Measurements from ENCODE around the gene TUBGCP2. TPM values are rescaled to one million over a fixed set of nuclear protein-coding genes. Genes with fewer than 3 reads are reported as not detected.
A peak's percentile ranks its signal among the peaks of the same experiment; 100 is the strongest.
"Not testable (repeated sequence)": the region's sequence is repeated elsewhere in the genome, so short reads cannot be mapped to it uniquely, and the experiment has no call there.

The TUBGCP2 gene
- total RNA-seq, 2 experiments from 2014 or later: 53.3 to 57.8 TPM

- H3K27ac Mint-ChIP-seq: no peak overlapping the region
- no peak for DNase-seq
- H3K9me3 Mint-ChIP-seq: no peaks in the 10 kb centered on the region
- peaks cover 84% of the 10 kb centered on the region for H3K27me3 Mint-ChIP-seq
- no peaks in the 10 kb centered on the region for H3K36me3 Mint-ChIP-seq
- H3K4me3 Mint-ChIP-seq: no peak overlapping the region
- H3K4me1 Mint-ChIP-seq: peaks cover 12% of the 10 kb centered on the region
Measured at GRCh38 chr10:133236401-133237240, 72.1 kb downstream of the TUBGCP2 start.

DNA sequence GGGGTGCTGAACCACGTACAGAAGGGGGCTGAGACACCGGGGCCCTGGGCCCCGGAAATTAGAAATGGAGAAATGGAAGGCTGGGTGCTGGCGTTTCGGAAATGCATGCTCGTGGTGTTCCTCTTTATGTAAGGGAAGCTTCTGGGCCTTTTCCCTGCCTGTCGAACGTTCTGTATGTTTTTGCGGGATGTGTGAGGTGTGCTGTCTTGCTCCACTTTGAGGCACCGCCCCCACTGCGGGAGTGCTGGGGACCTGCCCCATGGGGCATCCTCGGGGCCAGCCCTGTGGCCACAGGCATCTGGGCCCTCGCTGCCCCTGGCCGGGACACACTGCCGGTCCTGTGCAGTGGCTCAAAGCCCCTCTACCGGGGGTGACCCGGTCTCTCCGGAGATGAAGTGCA lies 72.7 kb downstream of the TUBGCP2 start:
- Mint-ChIP-seq H3K27ac (no peak overlapping the region), H3K4me1 (peaks cover 10% of the 10 kb centered on the region), H3K36me3 (no peaks in the 10 kb centered on the region), H3K27me3 (peaks cover 86% of the 10 kb centered on the region), H3K4me3 (peak overlapping the region; percentile 32), H3K9me3 (no peaks in the 10 kb centered on the region)
- DNase-seq: no peak

DNA sequence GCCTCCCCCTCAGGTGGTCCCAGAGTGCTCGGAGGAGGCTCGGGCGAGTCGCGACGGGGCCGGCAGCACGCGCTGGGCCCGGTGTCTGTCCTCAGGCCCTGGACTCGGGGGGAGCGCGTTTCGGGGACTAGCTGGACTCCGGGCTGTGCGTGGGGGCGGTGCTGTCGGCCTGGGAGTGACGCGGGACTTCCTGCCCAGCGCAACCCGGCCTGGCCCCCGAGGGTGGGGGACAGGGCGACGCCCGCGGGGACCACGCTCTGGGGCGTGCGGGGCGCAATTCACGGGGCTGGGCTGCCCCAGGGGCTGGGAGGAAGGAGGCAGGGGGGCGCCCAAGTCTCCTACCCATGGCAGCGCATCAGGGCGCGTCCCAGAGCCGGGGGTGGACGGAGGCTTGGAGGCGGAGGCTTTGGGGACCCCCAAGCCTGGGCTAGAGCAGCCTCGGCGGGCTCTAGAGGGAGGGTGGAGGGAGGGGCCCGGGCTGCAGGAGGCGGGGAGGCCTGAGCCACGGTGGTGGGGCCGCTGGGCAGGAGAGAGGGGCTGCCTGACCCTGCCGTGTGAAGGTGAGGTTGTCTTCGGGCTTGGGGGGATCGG lies 73.3 kb downstream of the TUBGCP2 start:
- Mint-ChIP-seq H3K27me3 (peaks cover 80% of the 10 kb centered on the region), H3K27ac (no peak overlapping the region)
- DNase-seq: no peak

GRCh38 chr10:133234796-133235195 lies 73.9 kb downstream of the TUBGCP2 start:
- not testable (repeated sequence) for H3K36me3 Mint-ChIP-seq, H3K27ac Mint-ChIP-seq, H3K9me3 Mint-ChIP-seq, DNase-seq, H3K4me1 Mint-ChIP-seq, H3K4me3 Mint-ChIP-seq
- peaks cover 74% of the 10 kb centered on the region for H3K27me3 Mint-ChIP-seq

More for the DNA sequence above, 73.3 kb downstream of the TUBGCP2 start:
- Mint-ChIP-seq H3K36me3 (no peaks in the 10 kb centered on the region), H3K9me3 (no peaks in the 10 kb centered on the region), H3K4me3 (peak overlapping the region; percentile 32), H3K4me1 (peaks cover 7% of the 10 kb centered on the region)

GRCh38 chr10:133231946-133232574 lies 76.6 kb downstream of the TUBGCP2 start:
- Mint-ChIP-seq H3K27ac (no peak overlapping the region), H3K4me3 (no peak overlapping the region), H3K27me3 (peaks cover 74% of the 10 kb centered on the region)

DNA sequence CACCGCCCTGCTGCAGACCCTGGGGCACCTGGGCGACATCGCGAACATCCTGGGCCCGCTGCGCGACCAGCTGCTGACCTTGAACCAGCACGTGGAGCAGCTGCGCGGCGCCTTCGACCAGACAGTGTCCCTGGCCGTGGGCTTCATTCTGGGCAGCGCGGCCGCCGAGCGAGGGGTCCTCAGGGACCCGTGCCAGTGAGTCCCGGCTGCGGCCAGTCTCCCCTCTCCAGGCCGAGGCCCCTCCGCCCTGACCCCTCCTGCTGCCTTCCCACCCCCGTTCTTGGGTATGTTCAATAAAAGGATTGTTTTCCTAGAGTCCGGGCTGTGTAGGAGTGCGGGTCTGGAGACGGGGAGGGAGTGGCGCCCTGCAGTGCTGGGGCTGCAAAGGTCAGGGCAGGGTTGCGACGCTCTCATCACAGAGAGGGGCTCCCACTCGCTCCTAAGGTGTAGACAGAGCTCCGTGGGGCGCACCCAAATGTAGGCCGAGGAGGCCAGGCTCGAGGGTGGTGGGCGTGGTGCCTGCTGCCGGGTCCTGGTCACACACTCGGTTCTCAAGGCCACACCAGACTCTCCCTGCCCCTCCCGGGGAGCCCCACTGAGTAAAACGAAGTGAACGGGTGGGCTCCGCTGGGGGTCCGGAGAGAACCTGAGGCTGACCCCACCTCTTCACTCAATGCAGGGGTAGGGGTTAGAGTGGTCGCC lies 77.3 kb downstream of the TUBGCP2 start:
- H3K27me3 Mint-ChIP-seq: peaks cover 81% of the 10 kb centered on the region
- H3K9me3 Mint-ChIP-seq: no peaks in the 10 kb centered on the region
- H3K36me3 Mint-ChIP-seq: no peaks in the 10 kb centered on the region
- H3K4me3 Mint-ChIP-seq: no peak overlapping the region
- H3K4me1 Mint-ChIP-seq: peaks cover 14% of the 10 kb centered on the region
- no peak overlapping the region for H3K27ac Mint-ChIP-seq
- DNase-seq: no peak

More at GRCh38 chr10:133231946-133232574, 76.6 kb downstream of the TUBGCP2 start:
- peaks cover 10% of the 10 kb centered on the region for H3K4me1 Mint-ChIP-seq
- H3K36me3 Mint-ChIP-seq: no peaks in the 10 kb centered on the region
- H3K9me3 Mint-ChIP-seq: no peaks in the 10 kb centered on the region
- DNase-seq: no peak

DNA sequence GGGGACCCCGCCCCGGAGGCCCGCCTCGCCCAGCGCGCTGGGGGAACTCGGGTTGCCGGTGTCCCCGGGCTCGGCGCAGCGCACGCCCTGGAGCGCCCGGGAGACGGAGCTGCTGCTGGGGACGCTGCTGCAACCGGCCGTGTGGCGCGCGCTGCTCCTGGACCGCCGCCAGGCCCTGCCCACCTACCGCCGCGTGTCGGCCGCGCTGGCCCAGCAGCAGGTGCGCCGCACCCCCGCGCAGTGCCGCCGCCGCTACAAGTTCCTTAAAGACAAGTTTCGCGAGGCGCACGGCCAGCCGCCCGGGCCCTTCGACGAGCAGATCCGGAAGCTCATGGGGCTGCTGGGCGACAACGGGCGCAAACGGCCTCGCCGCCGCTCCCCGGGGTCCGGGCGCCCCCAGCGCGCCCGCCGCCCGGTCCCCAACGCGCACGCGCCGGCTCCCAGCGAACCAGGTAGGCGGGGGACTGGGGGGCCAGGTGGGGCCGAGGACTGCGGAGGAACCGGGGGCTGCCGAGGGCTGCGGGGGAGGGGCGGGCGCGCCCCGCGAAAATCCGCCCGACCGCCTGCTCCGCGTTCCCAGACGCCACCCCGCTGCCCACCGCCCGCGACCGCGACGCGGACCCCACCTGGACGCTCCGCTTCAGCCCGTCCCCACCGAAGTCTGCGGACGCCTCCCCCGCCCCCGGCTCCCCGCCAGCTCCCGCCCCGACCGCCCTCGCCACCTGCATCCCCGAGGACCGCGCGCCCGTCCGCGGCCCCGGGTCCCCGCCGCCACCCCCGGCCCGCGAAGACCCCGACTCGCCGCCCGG lies 78.1 kb downstream of the TUBGCP2 start:
- Mint-ChIP-seq H3K36me3 (no peaks in the 10 kb centered on the region), H3K9me3 (no peaks in the 10 kb centered on the region), H3K4me3 (no peak overlapping the region), H3K27me3 (peaks cover 84% of the 10 kb centered on the region), H3K4me1 (peaks cover 17% of the 10 kb centered on the region), H3K27ac (no peak overlapping the region)
- peak; percentile 33 for DNase-seq

- no peaks in the 10 kb centered on the region for H3K36me3 Mint-ChIP-seq
- H3K27me3 Mint-ChIP-seq: peaks cover 82% of the 10 kb centered on the region
- DNase-seq: no peak
- no peak within 1 kb of the TSS for H3K4me3 Mint-ChIP-seq
- H3K27ac Mint-ChIP-seq: no peak within 1 kb of the TSS
- H3K4me1 Mint-ChIP-seq: peaks cover 17% of the 10 kb centered on the region
- no peaks in the 10 kb centered on the region for H3K9me3 Mint-ChIP-seq
Measured at GRCh38 chr10:133230044-133230361, 78.7 kb downstream of the TUBGCP2 start, which contains the start of gene UTF1. UTF1 (plus strand) TSS chr10:133230217; CDS start chr10:133230289, 72 bp downstream.

- no peak for DNase-seq
- H3K4me1 Mint-ChIP-seq: peaks cover 17% of the 10 kb centered on the region
- H3K4me3 Mint-ChIP-seq: no peak overlapping the region
- H3K27ac Mint-ChIP-seq: no peak overlapping the region
- H3K9me3 Mint-ChIP-seq: no peaks in the 10 kb centered on the region
- H3K36me3 Mint-ChIP-seq: no peaks in the 10 kb centered on the region
- H3K27me3 Mint-ChIP-seq: peaks cover 79% of the 10 kb centered on the region
Measured at GRCh38 chr10:133229265-133230043, 79.2 kb downstream of the TUBGCP2 start.

Other genes with a start within 250 kb of the TUBGCP2 start
- not detected for gene ADGRA1, start 220.9 kb downstream of the TUBGCP2 start, total RNA-seq
- not detected for gene KNDC1, start 148.7 kb downstream of the TUBGCP2 start, total RNA-seq
- gene UTF1, start 78.7 kb downstream of the TUBGCP2 start, total RNA-seq: not detected
- gene VENTX, start 71.0 kb downstream of the TUBGCP2 start, total RNA-seq: not detected
- gene ADAM8, start 32.0 kb downstream of the TUBGCP2 start, total RNA-seq: 10 to 100 TPM; 34.7 to 41.1 TPM
- gene ZNF511, start within 50 bp of the TUBGCP2 start, total RNA-seq: 10 to 100 TPM; 73.4 to 77.3 TPM
- gene CALY, start 28.0 kb upstream of the TUBGCP2 start, total RNA-seq: not detected
- gene PRAP1, start 38.5 kb upstream of the TUBGCP2 start, total RNA-seq: not detected
- gene FUOM, start 49.1 kb upstream of the TUBGCP2 start, total RNA-seq: 10 to 100 TPM; 27.8 to 29.4 TPM
- gene ECHS1, start 64.5 kb upstream of the TUBGCP2 start, total RNA-seq: 10 to 100 TPM; 58.1 to 62.2 TPM
- 1 to 10 TPM; 4.6 to 4.7 TPM for gene PAOX, start 70.4 kb upstream of the TUBGCP2 start, total RNA-seq
- 10 to 100 TPM; 50.2 to 51.6 TPM for gene MTG1, start 85.3 kb upstream of the TUBGCP2 start, total RNA-seq
- gene SPRN, start 115.8 kb upstream of the TUBGCP2 start, total RNA-seq: not detected
- gene SCART1, start 145.1 kb upstream of the TUBGCP2 start, total RNA-seq: under 1 TPM; 0.28 to 0.45 TPM
- not detected for gene CYP2E1, start 218.5 kb upstream of the TUBGCP2 start, total RNA-seq